ENCODE measurements around the gene DHX57. TPM values are rescaled to one million over a fixed set of nuclear protein-coding genes. Genes with fewer than 3 reads are reported as not detected.

The DHX57 gene
- total RNA-seq = 21.5 TPM

GRCh38 chr2:38875576-38876367 lies at the start of gene DHX57, which contains the start of gene MORN2:
Gene DHX57 (minus strand): TSS chr2:38875934. CDS start chr2:38868405, 7,529 bp downstream.
Gene MORN2 (plus strand): TSS chr2:38875976.
- peak; percentile 93 for DNase-seq

GRCh38 chr2:38922902-38923301 lies 47.2 kb upstream of the DHX57 start:
- DNase-seq = no peak

GRCh38 chr2:38922389-38922788 lies 46.7 kb upstream of the DHX57 start:
- no peak for DNase-seq

GRCh38 chr2:38912619-38913018 lies 36.9 kb upstream of the DHX57 start:
- DNase-seq = no peak

- DNase-seq = no peak
Observed at GRCh38 chr2:38911191-38911590, 35.5 kb upstream of the DHX57 start.

- DNase-seq = no peak
Observed at GRCh38 chr2:38909872-38910271, 34.1 kb upstream of the DHX57 start.

GRCh38 chr2:38907743-38908562 lies 32.2 kb upstream of the DHX57 start:
- DNase-seq = no peak

GRCh38 chr2:38907242-38907641 lies 31.5 kb upstream of the DHX57 start:
- no peak for DNase-seq

GRCh38 chr2:38905251-38905650 lies 29.5 kb upstream of the DHX57 start:
- DNase-seq = no peak

GRCh38 chr2:38900726-38901125 lies 25.0 kb upstream of the DHX57 start:
- DNase-seq = no peak

- no peak for DNase-seq
Observed at GRCh38 chr2:38898256-38898655, 22.5 kb upstream of the DHX57 start.

GRCh38 chr2:38892819-38893218 lies 17.1 kb upstream of the DHX57 start:
- DNase-seq = no peak

- DNase-seq = no peak
Observed at GRCh38 chr2:38889575-38889974, 13.8 kb upstream of the DHX57 start, which contains the start of gene ARHGEF33. Gene ARHGEF33 (plus strand): TSS chr2:38889875. CDS start chr2:38919448, 29,573 bp downstream.

- DNase-seq = no peak
Observed at GRCh38 chr2:38889045-38889444, 13.3 kb upstream of the DHX57 start.

- DNase-seq = no peak
Observed at GRCh38 chr2:38887902-38888554, 12.3 kb upstream of the DHX57 start.

GRCh38 chr2:38887347-38887746 lies 11.6 kb upstream of the DHX57 start:
- no peak for DNase-seq

GRCh38 chr2:38886063-38886462 lies 10.3 kb upstream of the DHX57 start:
- no peak for DNase-seq

GRCh38 chr2:38876407-38876806 lies 673 bp upstream of the DHX57 start:
- peak; percentile 2 for DNase-seq

GRCh38 chr2:38875227-38875575 lies 533 bp downstream of the DHX57 start:
- DNase-seq = no peak

GRCh38 chr2:38873763-38874162 lies 2.0 kb downstream of the DHX57 start:
- DNase-seq = no peak

- DNase-seq = no peak
Observed at GRCh38 chr2:38871432-38871831, 4.3 kb downstream of the DHX57 start.

GRCh38 chr2:38866773-38867443 lies 8.8 kb downstream of the DHX57 start:
- no peak for DNase-seq

All from tongue (tissue), 2 donors.